LoVo (cell line): ENCODE measurements around the gene LGALS3BP.
A peak's percentile ranks its signal among the peaks of the same experiment; 100 is the strongest.

ENCODE experiments used
- DNase-seq: peaks from one replicate; pipeline ENCODE4 v3.0.0-alpha.2; 2016; ENCODE audit warnings: low spot score

Gene LGALS3BP

DNA sequence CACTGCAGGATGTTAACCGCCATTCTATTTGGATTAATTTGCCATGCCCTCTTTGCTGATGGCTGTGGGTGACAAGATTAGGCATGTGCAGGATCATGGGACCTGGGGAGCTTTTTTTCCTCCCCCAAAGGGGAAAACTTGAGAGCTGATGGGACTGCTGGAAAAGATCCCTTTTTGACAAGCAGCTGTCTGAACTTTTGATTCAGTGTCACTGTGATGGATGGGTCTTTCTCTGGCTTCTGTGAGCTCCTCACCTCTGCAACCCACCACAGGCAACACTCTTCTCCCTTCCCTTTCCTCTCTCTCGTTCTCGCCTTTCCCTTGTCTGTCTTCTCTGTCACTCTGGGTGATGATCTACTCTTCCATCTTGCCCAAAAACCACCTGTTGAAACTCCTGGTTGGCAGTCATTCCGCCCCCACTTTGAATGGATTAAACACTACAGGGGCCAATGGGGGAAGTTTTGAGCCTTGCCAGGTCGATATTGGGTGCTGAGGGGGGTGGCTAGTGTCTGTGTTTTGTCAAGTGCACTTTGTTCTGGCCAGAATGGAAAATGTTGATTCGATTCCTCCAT lies 32.9 kb upstream of the LGALS3BP start:
- DNase-seq: no peak

GRCh38 chr17:79011451-79012147 lies 31.9 kb upstream of the LGALS3BP start:
- DNase-seq: no peak

- no peak for DNase-seq
These were observed 30.6 kb upstream of the LGALS3BP start for GRCh38 chr17:79010304-79010646.

- peak; percentile 89 for DNase-seq
These were observed 29.9 kb upstream of the LGALS3BP start, which contains the start of gene CANT1 for GRCh38 chr17:79009397-79010303. CANT1 (minus strand) TSS chr17:79009764; CDS start chr17:78997622, 12,142 bp downstream.

DNA sequence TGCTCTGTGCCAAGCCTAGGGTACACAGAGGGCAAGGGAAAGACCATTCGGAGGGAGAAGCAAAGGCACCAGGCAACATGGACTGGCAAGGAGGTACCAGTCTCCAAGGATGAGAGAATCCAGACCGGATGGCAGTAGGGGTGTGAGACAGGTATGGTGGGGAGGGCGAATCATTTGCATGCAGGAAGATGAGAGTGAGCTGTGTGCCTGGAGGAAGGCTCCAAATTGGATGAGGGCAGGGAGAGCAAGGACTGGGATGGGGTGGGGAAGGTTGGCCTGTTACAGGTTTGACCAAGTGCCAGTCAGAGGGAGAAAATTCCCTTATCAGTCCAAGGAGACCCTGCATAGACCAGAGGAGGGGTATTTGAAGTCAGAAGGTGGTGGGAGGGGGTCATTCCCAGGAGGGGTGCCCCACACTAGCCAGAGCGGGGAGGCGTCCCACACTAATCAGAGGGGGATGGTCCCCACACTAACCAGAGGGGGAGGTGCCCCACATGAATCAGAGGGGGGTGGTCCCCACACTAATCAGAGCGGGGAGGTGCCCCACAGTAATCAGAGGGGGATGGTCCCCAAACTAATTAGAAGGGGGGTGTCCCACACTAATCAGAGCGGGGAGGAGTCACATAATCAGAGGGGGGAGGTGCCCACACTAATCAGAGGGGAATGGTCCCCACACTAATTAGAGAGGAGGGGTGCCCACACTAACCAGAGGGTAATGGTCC lies 29.1 kb upstream of the LGALS3BP start:
- DNase-seq: no peak

- no peak for DNase-seq
These were observed 28.0 kb upstream of the LGALS3BP start for GRCh38 chr17:79007504-79008381.

DNA sequence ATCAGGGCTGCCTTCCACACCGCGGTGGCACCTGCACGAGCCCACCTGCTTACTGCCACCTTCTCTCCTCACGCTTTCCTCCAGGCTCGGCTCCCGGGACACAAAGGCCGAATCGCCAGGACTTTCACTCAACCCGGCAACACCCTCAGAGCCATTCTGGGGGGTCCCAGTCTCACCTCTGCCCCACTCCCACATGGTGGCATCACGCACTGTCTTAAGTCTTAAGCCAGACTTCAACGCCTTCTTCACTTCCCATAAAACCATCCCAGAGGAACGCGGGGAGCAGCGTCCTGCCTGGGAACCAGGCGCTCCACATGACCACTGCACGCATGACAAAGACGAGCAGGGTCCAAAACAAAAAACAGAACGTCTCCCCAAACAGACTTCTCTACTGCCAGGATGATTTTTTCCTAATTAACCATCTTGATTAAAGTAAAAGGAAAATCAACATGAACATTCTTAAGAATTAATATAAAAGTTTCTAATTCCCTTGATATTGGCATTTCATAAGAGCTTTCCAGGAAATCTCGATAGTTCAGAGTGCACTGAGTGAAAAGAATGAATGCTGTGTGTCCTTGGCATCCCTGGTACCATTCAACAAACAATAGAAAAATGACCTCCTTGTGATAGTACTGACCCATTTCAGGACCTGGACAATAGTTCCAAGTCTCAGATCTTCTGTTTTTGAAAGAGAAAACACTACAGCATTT lies 27.2 kb upstream of the LGALS3BP start:
- DNase-seq: no peak

DNA sequence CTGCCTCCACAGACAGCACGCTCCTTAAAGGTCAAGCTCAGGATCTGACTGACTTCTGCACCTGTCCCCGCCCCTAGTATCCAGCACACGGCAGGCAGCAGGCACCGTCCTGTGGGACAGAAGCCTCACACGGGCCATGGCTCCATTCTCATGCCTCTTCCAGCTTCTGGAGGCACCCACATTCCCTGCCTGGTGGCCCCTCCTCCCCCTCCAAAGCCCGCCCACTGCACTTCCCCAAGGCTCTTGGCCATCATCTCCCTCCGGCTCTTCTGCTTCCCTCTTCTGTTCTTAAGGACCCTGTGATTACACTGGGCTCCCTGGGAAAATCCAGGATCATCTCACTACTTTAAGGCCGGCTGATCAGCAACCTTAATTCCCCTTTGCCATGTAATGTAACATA lies 26.3 kb upstream of the LGALS3BP start:
- DNase-seq: no peak

DNA sequence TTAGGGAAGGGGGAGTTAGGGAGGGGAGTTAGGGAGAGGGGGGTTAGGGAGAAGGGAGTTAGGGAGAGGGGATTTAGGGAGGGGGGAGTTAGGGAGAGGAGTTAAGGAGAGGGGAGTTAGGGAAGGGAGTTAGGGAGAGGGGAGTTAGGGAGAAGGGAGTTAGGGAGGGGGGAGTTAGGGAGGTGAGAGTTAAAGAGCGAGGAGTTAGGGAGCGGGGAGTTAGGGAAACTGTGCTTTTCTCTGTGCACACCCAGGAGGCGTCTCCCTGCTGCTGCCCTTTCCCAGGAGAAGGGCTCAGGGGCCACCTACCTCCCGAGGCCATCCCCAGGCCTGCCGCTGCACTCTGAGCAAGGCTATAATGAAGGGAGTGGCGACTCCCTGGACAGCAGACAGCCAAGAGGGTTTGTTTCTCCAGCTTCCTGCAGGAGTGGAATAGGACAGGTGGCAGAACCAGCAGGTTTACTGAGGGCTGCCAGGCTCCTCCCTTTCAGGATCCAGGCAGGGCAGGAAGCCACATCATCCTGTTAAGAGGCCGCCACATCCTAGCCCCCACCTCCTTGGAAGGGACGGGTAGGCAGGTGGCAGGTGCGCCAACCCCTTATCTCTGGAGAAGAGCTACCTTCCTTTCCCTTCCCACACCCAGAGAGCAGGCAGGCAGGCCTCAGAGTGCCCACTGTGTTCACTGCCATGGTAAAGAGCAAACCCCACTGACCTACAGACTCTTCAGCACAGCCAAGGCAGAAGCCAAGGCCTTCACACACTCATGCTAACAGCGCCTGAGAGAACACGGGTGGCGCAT lies 25.5 kb upstream of the LGALS3BP start:
- DNase-seq: peak; percentile 67

DNA sequence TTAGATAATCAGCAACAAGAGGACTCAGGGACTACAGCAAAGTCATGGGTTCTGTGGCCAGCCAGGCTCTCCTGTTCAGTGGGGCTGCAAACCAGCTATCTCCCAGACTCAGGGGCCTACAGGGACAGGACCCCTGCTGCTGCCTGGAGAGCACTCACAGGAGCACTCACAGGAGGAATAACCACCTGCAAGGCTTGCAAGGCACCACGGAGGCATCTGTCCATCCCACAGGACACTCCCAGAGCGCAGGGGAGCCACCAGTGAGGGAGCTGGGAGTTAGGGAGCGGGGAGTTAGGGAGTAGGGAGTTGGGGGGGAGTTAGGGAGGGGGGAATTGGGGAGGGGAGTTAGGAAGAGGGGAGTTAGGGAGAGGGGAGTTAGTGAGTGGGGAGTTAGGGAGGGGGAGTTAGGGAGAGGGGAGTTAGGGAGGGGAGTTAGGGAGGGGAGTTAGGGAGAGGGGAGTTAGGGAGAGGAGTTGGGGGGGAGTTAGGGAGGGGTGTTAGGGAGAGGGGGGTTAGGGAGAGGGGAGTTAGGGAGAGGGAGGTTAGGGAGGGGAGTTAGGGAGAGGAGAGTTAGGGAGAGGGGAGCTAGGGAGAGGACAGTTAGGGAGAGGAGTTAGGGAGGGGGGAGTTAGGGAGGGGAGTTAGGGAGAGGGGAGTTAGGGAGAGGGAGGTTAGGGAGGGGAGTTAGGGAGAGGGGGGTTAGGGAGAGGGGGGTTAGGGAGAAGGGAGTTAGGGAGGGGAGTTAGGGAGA lies 24.1 kb upstream of the LGALS3BP start:
- no peak for DNase-seq

DNA sequence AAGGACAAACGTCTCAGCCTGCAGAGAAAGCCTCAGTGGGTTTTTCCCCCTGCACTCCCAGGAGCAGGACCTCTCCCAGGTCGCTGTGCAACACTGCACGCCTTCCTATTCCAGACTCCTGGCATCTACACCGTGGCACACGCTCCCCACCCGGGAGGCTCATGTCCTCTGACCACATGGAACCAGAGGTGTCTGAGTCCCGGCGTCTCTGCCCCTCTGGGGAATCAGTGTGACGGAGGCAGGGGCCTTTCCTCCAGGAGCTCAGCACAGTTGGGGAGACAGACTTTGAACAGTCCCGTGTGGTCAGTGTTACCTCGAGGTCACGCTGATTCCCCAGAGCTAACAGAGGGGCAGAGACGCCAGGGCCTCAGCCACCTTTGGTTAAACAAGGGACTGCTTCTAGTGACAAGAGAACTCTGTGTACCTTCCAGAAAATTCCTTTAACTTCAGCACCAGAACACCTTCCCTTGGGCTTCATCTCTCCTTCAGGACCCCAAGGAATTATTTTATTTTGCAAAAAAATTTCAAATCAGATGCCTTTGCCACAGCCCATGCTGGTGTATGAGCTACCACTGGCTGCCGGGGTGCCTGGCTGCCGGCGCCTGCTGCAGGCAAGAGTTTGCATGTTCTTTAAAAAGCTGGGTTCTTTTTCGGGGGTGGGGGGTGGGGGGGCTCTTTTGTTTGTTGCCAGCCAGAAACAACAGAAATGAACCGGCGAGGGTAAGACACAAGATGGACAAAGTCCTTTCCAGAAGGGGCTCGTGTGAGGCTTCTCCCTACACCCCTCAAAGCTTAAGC lies 23.3 kb upstream of the LGALS3BP start:
- DNase-seq: no peak

DNA sequence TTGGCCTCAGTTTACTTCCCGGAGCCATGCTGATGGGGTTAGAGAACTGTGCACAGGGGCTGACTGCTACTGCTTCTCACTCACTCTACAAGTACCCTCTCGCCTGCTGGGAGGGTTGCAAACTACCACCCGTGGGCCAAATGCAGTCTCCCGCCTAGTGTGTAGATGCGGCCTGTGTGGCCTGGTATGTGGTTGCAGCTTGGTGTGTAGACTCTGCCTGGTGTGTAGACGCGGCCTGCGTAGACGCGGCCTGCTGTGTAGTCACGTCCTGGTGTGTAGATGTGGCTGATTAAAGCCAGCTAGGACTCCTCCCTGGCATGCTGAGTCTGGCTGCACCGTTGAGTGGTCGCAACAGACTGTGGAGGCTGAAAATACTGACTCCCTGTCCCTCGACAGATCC lies 22.6 kb upstream of the LGALS3BP start:
- DNase-seq: no peak

GRCh38 chr17:79001190-79002020 lies 21.7 kb upstream of the LGALS3BP start:
- no peak for DNase-seq

- no peak for DNase-seq
These were observed 20.9 kb upstream of the LGALS3BP start for GRCh38 chr17:79000396-79001189.

DNA sequence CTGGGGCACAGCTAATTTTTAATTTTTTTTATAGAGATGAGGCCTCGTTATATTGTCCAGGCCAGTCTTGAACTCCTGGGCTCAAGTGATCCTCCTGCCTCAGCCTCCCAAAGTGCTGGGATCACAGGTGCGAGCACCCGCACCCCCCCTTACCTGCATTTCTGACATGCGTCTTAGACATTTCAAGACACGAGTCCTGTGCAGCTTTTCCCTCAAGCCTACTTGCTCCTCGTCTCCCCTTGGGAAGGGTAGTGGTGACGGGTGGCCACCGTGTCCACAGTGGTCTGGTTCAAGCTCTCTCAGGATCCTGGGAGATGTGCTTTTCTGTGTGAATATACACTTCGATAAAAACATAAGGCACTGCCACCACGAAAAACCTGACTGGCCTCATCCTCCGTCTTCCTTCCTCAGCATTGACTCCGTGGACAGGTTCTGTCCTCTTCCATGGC lies 20.2 kb upstream of the LGALS3BP start:
- no peak for DNase-seq

GRCh38 chr17:78999056-78999768 lies 19.5 kb upstream of the LGALS3BP start:
- no peak for DNase-seq
